Lung (tissue), 12 donors: ENCODE measurements around the gene SESN2. TPM values are rescaled to one million over a fixed set of nuclear protein-coding genes. Genes with fewer than 3 reads are reported as not detected.

Experiments used
- ATAC-seq: fragments of 200-7000 bp; cut with Tn5 transposase; one replicate; pipeline ENCODE4 v1.9.1; 2020; ENCODE audit warnings: moderate number of reproducible peaks; ENCODE audit not compliant: insufficient read depth, low FRiP score
- DNase-seq, 3 donors: peaks; one replicate each; pipeline ENCODE4 v3.0.0-alpha.2; 2013 to 2017
- H3K27ac ChIP-seq, 2 donors: one replicate each; pipeline ENCODE4 v1.5.1; 2013; ENCODE audit warnings: mild to moderate bottlenecking in 2 of 2, moderate library complexity in 2 of 2, control low read depth in 1 of 2, inconsistent platforms in 1 of 2, low read depth in 1 of 2, low read length in 1 of 2
- H3K27me3 ChIP-seq, 3 donors: one replicate each; pipeline ENCODE4 v1.5.1; 2013; ENCODE audit warnings: low read length in 2 of 3; ENCODE audit not compliant: control insufficient read depth in 3 of 3, insufficient read depth in 3 of 3
- H3K36me3 ChIP-seq, 4 donors: one replicate each; pipeline ENCODE4 v1.5.1; 2013; ENCODE audit warnings: low read length in 4 of 4, mild to moderate bottlenecking in 1 of 4, moderate library complexity in 1 of 4; ENCODE audit not compliant: control insufficient read depth in 4 of 4, insufficient read depth in 4 of 4
- H3K4me1 ChIP-seq, 5 donors: one replicate each; pipeline ENCODE4 v1.5.1; 2013; ENCODE audit warnings: low read length in 5 of 5, mild to moderate bottlenecking in 2 of 5, moderate library complexity in 1 of 5; ENCODE audit not compliant: control insufficient read depth in 5 of 5, insufficient read depth in 5 of 5
- H3K4me3 ChIP-seq: one replicate; pipeline ENCODE4 v1.5.1; 2013; ENCODE audit warnings: mild to moderate bottlenecking, control low read depth, moderate library complexity
- H3K9ac ChIP-seq, 2 donors: one replicate each; pipeline ENCODE4 v1.5.1; 2013; ENCODE audit warnings: low read length in 2 of 2, control low read depth in 1 of 2; ENCODE audit not compliant: insufficient read depth in 1 of 2
- H3K9me3 ChIP-seq, 4 donors: one replicate each; pipeline ENCODE4 v1.5.1; 2013; ENCODE audit warnings: low read length in 3 of 4, mild to moderate bottlenecking in 1 of 4, moderate library complexity in 1 of 4; ENCODE audit not compliant: control insufficient read depth in 4 of 4, insufficient read depth in 3 of 4
- WGBS, 2 donors: extraction: QIAGEN DNeasy Blood & Tissue Kit; methylation state at CpG; one replicate each; pipeline ENCODE4 v1.1.7; 2013; 5-methylcytosine and 5-hydroxymethylcytosine counted together
- polyA plus RNA-seq, 2 donors: library from polyadenylated mRNA; stranded (reverse); fragments of 200-250 nt; gene quantifications; one replicate each; pipeline ENCODE4 v1.2.1, GENCODE V29; 2013
- total RNA-seq, 2 donors: library from RNA; depleted of rRNA in 1 of 2; stranded (reverse); fragments of >200 nt in 1 of 2; gene quantifications; one replicate each; pipeline ENCODE4 v1.2.1, GENCODE V29; 2014 to 2021
- TF ChIP-seq, protein P1 (sequence below): IDR thresholded peaks from 2 replicates; pipeline ENCODE4 v1.5.1; 2012; ENCODE audit warnings: mild to moderate bottlenecking; ENCODE audit errors: control extremely low read depth, extremely low read depth
- donor health status: control.
- donor health status: control.
- donor health status: Bipolar disorder and iron deficiency.
- donor health status: healthy.
- donor health status: DM: yes; HTN: yes; CAD: no.

SESN2 gene
- total and polyA plus RNA-seq, 4 donors: 3.3 to 19.4 (median 10.9) TPM

DNA sequence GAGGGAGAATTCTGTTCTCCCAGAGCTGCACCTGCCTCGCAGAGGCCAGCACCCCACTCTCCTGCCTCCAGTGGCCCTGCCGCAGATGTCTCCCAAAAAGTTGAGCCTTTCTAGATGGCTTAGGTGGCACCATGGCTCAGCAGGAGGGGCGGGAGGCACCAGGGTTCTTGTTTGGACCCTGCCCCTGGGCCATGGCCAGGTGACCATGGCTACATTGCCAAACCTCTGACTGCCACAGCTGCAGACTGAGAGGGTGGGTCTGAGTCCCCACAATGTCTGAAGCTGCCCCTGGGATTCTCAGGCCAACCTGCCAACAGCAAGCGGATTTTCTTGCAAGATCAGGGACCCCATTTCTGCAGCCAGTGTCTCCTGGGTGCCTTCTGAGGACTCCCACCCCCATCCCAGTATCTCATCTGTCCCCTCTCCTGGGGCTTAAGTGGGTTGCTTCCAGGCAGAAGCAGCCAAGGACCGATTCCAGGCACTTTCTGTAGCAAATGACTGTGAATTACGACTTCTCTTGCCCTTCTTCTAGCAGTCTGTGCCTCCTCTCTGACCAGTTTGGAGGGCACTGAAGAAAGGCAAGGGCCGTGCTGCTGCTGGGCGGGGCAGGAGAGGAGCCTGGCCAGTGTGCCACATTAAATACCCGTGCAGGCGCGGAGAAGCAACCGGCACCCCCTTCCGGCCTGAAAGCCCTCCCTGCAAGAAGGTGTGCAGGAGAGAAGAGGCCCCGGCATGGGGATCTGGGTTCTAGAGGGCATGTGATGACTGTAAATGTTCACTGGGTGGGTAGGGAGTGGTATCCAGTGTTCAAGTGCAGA is 22.5 kb downstream of the SESN2 start:
- TF ChIP-seq, protein P1, sequence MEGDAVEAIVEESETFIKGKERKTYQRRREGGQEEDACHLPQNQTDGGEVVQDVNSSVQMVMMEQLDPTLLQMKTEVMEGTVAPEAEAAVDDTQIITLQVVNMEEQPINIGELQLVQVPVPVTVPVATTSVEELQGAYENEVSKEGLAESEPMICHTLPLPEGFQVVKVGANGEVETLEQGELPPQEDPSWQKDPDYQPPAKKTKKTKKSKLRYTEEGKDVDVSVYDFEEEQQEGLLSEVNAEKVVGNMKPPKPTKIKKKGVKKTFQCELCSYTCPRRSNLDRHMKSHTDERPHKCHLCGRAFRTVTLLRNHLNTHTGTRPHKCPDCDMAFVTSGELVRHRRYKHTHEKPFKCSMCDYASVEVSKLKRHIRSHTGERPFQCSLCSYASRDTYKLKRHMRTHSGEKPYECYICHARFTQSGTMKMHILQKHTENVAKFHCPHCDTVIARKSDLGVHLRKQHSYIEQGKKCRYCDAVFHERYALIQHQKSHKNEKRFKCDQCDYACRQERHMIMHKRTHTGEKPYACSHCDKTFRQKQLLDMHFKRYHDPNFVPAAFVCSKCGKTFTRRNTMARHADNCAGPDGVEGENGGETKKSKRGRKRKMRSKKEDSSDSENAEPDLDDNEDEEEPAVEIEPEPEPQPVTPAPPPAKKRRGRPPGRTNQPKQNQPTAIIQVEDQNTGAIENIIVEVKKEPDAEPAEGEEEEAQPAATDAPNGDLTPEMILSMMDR: no peak
- Histone ChIP-seq H3K4me3 (no peak overlapping the region), H3K27ac (no peak overlapping the region), H3K4me1 (peaks cover 0 to 7% (median 0%) of the 10 kb centered on the region in 5 donors), H3K36me3 (peaks cover 9 to 27% (median 21%) of the 10 kb centered on the region in 4 donors), H3K9ac (no peak overlapping the region), H3K9me3 (no peaks in the 10 kb centered on the region), H3K27me3 (no peaks in the 10 kb centered on the region)
- ATAC-seq (no peak), DNase-seq (no peak)
- 93 to 96% methylated on average over 14 of the region's 14 CpGs for WGBS, 2 donors

GRCh38 chr1:28282426-28283407 is 23.4 kb downstream of the SESN2 start:
- WGBS, 2 donors: 75 to 81% methylated on average over 14 of the region's 14 CpGs
- Histone ChIP-seq H3K9me3 (no peaks in the 10 kb centered on the region), H3K36me3 (peaks cover 5 to 26% (median 20%) of the 10 kb centered on the region in 4 donors), H3K27ac (no peak overlapping the region), H3K9ac (no peak overlapping the region), H3K4me1 (peaks cover 0 to 7% (median 0%) of the 10 kb centered on the region in 5 donors), H3K27me3 (no peaks in the 10 kb centered on the region), H3K4me3 (no peak overlapping the region)
- TF ChIP-seq, protein P1: no peak
- DNase-seq (no peak), ATAC-seq (no peak)

GRCh38 chr1:28286111-28286510 is 26.8 kb downstream of the SESN2 start:
- TF ChIP-seq, protein P1: no peak
- H3K27ac ChIP-seq: no peak overlapping the region
- ATAC-seq: no peak
- H3K4me3 ChIP-seq: no peak overlapping the region
- peaks cover 0 to 2% (median 0%) of the 10 kb centered on the region in 5 donors for H3K4me1 ChIP-seq
- no peaks in the 10 kb centered on the region for H3K27me3 ChIP-seq
- H3K9ac ChIP-seq: no peak overlapping the region
- DNase-seq: no peak
- H3K36me3 ChIP-seq: peaks cover 0 to 12% (median under 1%) of the 10 kb centered on the region in 4 donors
- WGBS, 2 donors: 10 to 49% methylated on average over 2 of the region's 2 CpGs
- H3K9me3 ChIP-seq: no peaks in the 10 kb centered on the region
